SKM-1 (cell line): ENCODE data around the gene CD8B2.
"Not testable (repeated sequence)": the region's sequence is repeated elsewhere in the genome, so short reads cannot be mapped to it uniquely, and the experiment has no call there.

Experiments
- DNase-seq: peaks from one replicate; lab custom pipeline; 2025; ENCODE audit not compliant: unreplicated experiment; lab: John Stamatoyannopoulos, UW

The CD8B2 gene

GRCh38 chr2:106486551-106487385 is at the start of gene CD8B2:
Gene CD8B2, plus strand, starts transcription at chr2:106487364. Its CDS starts 63 bp downstream, at chr2:106487427.
- DNase-seq = not testable (repeated sequence)

GRCh38 chr2:106461882-106462281 is 25.3 kb upstream of the CD8B2 start:
- DNase-seq = peak; percentile 8

DNA sequence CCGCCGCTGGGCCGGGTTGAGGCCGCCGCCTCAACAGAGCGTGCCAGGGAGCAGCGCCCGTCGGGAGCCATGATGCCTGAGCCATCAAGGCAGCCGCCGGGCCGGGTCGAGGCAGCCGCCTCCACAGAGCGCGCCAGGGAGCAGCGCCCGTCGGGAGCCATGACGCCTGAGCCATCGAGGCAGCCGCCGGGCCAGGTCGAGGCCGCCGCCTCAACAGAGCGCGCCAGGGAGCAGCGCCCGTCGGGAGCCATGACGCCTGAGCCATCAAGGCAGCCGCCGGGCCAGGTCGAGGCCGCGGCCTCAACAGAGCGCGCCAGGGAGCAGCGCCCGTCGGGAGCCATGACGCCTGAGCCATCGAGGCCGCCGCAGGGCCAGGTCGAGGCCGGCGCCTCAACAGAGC is 19.6 kb upstream of the CD8B2 start:
- not testable (repeated sequence) for DNase-seq

DNA sequence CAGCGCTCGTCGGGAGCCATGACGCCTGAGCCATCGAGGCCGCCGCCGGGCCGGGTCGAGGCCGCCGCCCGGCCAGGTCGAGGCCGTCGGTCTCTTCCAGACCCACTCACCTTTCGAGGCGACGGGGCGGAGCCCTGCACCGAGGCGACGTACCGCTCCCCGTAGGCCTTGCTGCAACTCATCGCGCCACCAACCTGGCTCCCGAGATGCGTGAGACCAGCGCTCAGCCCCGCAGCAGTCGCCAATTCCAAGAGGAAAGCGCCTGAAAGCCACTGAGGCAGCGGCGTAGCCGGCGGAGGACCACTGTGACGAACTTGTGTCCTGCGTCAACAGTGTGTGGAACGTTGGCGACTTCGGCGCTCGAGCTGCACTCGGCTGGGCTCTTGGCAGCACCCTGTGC is 19.1 kb upstream of the CD8B2 start, which contains the start of gene RGPD3:
RGPD3 (minus strand) TSS at position 307 of the 400 bp plus-strand sequence; CDS start at position 182, 125 bp downstream.
- not testable (repeated sequence) for DNase-seq

GRCh38 chr2:106470658-106471057 is 16.5 kb upstream of the CD8B2 start:
- not testable (repeated sequence) for DNase-seq

DNA sequence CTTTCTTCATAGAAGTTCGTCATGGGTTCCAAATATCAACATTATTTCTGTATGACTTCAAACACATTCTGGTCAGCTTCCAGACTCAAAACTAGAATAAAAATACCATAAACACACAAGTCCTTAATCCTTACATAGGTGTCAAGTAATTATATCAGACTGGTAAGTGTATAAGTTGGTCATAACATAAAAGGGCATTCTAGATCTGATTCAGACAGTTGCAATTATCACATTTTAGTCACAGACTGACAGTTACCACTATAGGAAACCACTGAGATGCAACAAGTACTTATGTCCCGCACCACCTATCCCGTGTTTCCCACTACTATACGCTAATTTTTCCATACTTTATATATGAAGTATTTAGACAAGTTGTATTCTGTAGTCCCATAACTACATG is 9.5 kb upstream of the CD8B2 start:
- not testable (repeated sequence) for DNase-seq

GRCh38 chr2:106479563-106479962 is 7.6 kb upstream of the CD8B2 start:
- DNase-seq = not testable (repeated sequence)

DNA sequence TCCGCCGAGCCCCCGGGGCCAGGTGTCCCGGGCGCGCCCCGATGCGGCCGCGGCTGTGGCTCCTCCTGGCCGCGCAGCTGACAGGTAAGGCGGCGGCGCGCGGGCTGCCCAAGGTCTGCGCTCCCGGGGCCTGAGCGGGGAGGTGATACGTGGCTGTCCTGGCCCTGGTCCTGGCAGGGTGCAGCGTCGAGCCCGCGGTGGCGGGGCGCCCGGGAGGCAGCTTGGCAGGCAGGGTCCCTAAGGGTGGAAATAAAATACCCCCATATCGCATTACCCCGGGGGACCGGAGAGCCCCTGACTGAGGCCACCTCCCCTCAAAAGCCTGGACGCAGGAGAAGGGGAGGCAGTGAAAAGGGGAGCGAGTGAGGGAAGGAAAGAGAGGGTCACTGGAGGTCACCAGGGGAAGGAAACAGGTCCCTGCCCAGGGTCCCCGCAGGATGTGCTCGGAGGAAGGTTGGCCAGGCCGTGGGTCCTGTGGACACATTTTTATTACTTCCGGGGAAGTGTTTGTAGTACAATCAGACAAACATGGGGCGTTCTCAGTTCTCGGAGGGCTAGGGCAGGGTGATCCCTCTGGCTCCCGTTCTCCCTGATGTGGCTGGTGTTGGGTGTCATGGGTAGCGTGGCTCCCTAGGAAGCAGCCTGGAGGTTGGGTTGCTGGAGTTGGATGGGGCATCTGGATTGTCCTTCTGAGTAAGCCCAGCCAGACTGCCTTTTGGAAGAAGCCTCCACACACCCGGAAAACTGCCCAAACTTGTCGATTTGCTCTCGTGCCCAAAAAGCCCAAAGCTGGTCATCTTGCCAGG is 425 bp downstream of the CD8B2 start:
- not testable (repeated sequence) for DNase-seq

DNA sequence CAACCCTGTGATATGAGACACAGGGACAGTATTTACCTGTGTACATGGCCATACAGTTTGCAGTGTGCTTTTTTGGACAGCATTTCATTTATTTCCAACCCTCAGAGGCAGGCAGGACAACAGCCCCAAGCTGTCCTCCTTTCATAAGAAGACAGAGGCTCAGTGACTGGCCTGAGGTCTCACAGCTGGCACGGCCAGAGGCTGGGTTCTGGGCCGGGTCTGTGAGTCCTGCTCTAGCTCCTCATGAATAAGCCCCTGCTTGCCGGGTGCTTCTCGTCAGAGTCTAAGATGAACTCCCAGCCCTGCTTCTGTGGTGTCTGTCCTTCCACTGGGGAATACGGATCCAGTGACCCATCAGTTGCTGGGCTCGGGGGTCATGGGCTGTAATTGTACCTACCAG is 2.5 kb downstream of the CD8B2 start:
- DNase-seq = not testable (repeated sequence)

DNA sequence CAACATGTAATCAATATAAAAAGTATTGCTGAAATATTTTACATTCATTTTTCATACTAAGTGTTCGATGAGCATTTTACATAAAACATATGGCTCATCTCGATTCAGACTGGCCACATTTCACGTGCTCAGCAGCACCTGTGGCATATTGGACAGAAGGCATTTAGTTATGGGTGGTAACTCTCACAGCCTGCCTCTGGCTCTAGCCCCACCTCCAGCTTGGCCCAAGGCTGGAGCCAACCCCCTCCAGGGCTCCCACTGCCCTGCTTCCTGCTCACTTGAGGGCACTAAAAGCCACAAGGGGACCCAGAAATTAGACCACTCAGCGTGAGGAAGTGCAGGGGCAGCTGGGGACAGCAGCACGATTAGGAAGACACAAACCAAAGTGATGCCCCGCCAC is 5.2 kb downstream of the CD8B2 start:
- not testable (repeated sequence) for DNase-seq

- DNase-seq = not testable (repeated sequence)
These were observed 5.7 kb downstream of the CD8B2 start for GRCh38 chr2:106492913-106493312.

DNA sequence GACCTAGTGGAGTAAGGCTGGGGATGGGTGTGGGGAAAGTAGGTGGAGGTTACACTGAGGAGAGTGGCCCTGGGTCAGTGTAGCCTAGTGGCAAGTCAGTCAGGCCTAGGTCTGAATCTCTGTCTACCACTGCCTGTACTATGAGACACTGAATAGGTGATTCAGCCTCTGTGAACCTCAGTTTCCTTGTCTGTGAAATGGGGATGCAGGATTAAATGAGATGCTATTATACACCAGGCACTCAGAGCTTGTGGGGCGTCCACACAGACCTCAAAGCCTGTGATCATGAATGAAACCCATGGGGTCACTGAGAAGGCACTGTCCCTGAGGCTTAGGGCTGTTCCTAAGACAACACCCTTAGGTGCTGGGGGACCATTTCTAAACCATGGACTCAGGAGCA is 11.4 kb downstream of the CD8B2 start:
- DNase-seq = not testable (repeated sequence)

- not testable (repeated sequence) for DNase-seq
These were observed 13.2 kb downstream of the CD8B2 start for GRCh38 chr2:106500350-106500749.

GRCh38 chr2:106502351-106502750 is 15.2 kb downstream of the CD8B2 start:
- not testable (repeated sequence) for DNase-seq

DNA sequence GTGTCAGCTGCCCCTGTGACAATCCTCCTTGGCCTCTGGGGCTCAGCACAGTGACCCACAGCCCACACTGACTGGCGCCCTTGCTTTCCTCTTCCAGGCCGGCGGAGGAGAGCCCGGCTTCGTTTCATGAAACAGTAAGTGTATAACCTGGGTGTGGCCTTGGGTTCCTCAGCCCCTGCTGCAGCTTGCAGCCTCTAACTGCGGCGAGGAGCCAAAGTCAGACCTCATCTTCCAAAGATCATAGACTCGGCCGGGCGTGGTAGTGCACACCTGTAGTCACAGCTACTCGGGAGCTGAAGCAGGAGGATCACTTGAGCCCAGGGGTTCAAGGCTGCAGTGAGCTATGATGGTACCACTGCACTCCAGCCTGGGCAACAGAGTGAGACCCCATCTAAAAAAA is 17.0 kb downstream of the CD8B2 start:
- not testable (repeated sequence) for DNase-seq

DNA sequence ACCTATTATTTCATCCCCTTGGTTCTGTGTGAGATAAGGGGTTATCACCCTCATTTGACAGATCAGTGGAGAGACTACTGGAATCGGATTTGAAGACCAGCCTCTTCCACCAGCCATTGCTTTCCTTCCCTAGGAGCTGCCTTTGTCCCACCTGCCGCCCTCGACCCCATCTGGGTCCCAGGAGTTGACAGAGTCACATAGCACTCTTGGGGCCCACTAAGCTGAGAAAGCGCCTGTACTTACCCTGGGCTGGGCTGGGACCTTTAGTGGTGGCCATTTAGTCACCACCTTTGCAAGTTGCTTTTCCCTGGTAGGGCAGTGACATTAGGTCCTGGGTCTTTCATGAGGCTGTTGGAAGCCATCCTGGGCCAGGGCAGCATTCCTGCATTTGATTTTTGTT is 17.6 kb downstream of the CD8B2 start:
- DNase-seq = not testable (repeated sequence)

GRCh38 chr2:106506002-106506687 is 19.0 kb downstream of the CD8B2 start:
- not testable (repeated sequence) for DNase-seq

- not testable (repeated sequence) for DNase-seq
These were observed 21.7 kb downstream of the CD8B2 start for GRCh38 chr2:106508660-106509373.

- DNase-seq = not testable (repeated sequence)
These were observed 22.2 kb downstream of the CD8B2 start for GRCh38 chr2:106509374-106509770.

DNA sequence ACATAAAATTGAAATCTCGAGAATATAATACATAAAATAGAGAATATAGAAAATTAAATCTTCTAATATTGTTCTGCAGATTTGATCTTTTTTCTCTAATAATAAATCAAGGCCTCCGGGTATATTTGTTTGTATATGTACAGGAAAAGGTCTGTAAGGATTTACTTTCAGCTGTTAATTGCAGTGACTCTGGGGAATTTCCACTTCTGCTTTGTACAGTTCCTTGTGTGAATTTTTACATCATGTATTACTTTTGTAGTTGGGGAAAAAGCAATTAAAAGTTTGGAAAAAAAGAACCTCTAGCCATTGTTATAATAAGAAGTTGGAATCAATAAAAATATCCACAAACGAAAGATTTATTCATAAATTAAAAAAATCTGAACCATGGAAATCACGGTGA is 23.6 kb downstream of the CD8B2 start:
- not testable (repeated sequence) for DNase-seq
